ENCODE data around the gene INHBA. TPM values are rescaled to one million over a fixed set of nuclear protein-coding genes. Genes with fewer than 3 reads are reported as not detected.

The INHBA gene
- total RNA-seq, 1 experiment from 2014 or later, result 1.7 TPM

DNA sequence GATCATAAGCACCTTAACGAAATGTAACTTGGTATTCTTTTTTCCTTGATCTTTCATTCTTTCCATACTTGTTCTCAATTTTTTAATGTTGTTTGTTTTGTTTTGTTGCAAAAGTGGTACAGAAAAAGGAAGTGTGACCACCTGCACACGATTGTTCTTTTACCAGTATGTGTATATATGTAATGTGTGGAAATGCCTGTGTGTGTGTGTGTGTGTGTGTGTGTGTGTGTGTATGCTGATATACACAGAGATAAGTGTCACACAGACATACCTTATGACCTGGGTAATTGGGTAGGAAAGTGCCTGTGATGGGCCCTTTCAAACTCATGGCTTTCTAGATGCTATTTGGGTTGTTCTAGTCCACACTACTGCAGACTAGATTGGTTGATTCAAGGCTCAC is 14.0 kb downstream of the INHBA start:
- TF ChIP-seq CTCF (conservative IDR thresholded peaks at IDR 0.05), result no peak
- no peak overlapping the region for H2BK120ac ChIP-seq (ENCODE audit: low read depth, low read length, poor library complexity, severe bottlenecking)
- no peaks in the 10 kb centered on the region for H3K79me2 ChIP-seq (ENCODE audit: insufficient read depth, low read length)
- no peak overlapping the region for H2BK15ac ChIP-seq (ENCODE audit: low read depth, low read length)
- no peak overlapping the region for H2BK5ac ChIP-seq (ENCODE audit: insufficient read length, low read length)
- no peaks in the 10 kb centered on the region for H3K27me3 ChIP-seq (ENCODE audit: insufficient read depth, low read length)
- H2BK12ac ChIP-seq (ENCODE audit: insufficient read length, low read depth, low read length), result no peak overlapping the region
- no peak overlapping the region for H3K23ac ChIP-seq (ENCODE audit: insufficient read length, low read depth, low read length)
- no peak overlapping the region for H4K91ac ChIP-seq (ENCODE audit: insufficient read length, low read depth, low read length)
- no peaks in the 10 kb centered on the region for H3K9me3 ChIP-seq (ENCODE audit: control insufficient read depth, low read depth, low read length)
- no peak overlapping the region for H2AFZ ChIP-seq (ENCODE audit: low read length)
- no peaks in the 10 kb centered on the region; a peak in 1 of 7 replicates for H3K36me3 Mint-ChIP-seq (ENCODE audit: insufficient read depth in 1 of 3, low read depth in 3 of 3)
- H3T11ph ChIP-seq (ENCODE audit: low read length), result no peak overlapping the region
- H2AK5ac ChIP-seq (ENCODE audit: insufficient read length, low read length), result no peak overlapping the region
- H3K79me1 ChIP-seq (ENCODE audit: insufficient read depth, low read depth, low read length, poor library complexity, severe bottlenecking), result no peaks in the 10 kb centered on the region
- H3K9me3 Mint-ChIP-seq, result no peaks in the 10 kb centered on the region
- H3K4me3 Mint-ChIP-seq, result no peak overlapping the region
- H3K4me1 ChIP-seq (ENCODE audit: insufficient read depth, low read length), result no peaks in the 10 kb centered on the region; the same call in 1 of the 2 replicates
- no peak overlapping the region for H3K18ac ChIP-seq (ENCODE audit: insufficient read length, low read depth, low read length)
- H3K14ac ChIP-seq (ENCODE audit: insufficient read depth, low read length), result no peak overlapping the region
- H3K9ac ChIP-seq (ENCODE audit: extremely low read depth, insufficient read length, low read length), result no peak overlapping the region
- no peaks in the 10 kb centered on the region for H4K20me1 ChIP-seq (ENCODE audit: control insufficient read depth, insufficient read depth, insufficient read length)
- no CpG with 5 or more reads among the region's 2 CpGs for WGBS (ENCODE audit: extremely low coverage, insufficient read length, low lambda C conversion rate)
- no peak overlapping the region for H3K27ac Mint-ChIP-seq
- no peak overlapping the region for H3K4me2 ChIP-seq (ENCODE audit: insufficient read depth, insufficient read length, low read length)
- no peak overlapping the region for H4K8ac ChIP-seq (replicated peaks; ENCODE audit: insufficient read length, low read depth, low read length)
- H3K56ac ChIP-seq (ENCODE audit: insufficient read length, low read depth, low read length), result no peak overlapping the region
- H3K27ac ChIP-seq (ENCODE audit: insufficient read length, low read depth, low read length), result no peak overlapping the region
- H2BK20ac ChIP-seq (ENCODE audit: low read depth, low read length, poor library complexity, severe bottlenecking), result no peak overlapping the region
- no peak for DNase-seq
- H3K27me3 Mint-ChIP-seq (ENCODE audit: low read depth), result no peaks in the 10 kb centered on the region; the same call in 1 of the 2 replicates
- no peaks in the 10 kb centered on the region for H3K23me2 ChIP-seq (ENCODE audit: insufficient read length, low read depth, low read length, poor library complexity, severe bottlenecking)
- H4K5ac ChIP-seq (ENCODE audit: insufficient read length, low read depth, low read length), result no peak overlapping the region
- H3K4ac ChIP-seq (ENCODE audit: low read depth, low read length), result no peak overlapping the region
- H3K4me1 Mint-ChIP-seq, result peaks cover 16 to 20% of the 10 kb centered on the region in 2 experiments
